ENCODE measurements around the gene SNX18.

SNX18 gene

DNA sequence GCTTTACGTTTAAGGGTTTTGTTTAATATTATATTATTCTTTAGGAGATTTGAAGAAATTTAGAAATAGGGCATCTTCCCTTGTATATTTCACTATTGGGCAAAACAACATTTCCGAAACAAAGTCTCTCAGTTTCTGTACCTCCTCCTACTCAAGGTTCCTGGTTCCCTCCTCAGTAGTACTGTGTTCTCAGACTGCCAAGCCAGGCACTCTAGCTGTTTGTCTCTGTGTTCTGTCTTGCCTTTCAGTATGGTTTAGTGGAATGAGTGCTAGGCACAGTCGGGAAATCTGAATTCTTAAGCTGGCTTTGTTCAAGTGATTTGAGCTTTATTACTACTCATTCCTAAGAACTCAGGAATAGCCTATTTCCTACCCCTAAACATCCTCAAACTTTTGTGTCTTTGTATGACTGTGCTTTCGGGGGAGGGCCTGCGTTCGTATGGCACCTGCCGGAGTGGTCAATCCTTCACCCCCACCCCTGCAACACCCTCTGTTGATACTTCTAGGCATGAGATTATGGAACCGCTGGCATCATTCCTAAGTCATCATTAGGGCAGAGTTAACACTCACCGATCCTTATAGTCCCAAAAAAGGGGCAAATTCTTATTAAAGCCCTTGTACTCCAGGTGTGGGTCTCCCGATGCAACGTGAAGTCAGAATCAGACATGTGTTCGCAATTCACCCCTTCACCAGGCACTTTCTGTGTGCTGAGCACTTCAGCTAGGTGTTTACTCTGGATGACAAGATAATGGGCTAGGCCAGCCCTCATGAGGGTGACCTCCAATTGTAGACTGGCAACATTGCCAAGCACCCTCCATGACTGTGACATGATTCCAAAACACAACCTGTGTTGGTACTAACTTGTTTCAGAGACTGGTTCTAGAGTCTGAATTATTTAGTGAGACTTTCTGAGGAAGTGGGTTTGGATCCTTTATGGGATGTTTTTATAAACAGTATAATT, 24.5 kb downstream of the SNX18 start:
- no peak for DNase-seq

DNA sequence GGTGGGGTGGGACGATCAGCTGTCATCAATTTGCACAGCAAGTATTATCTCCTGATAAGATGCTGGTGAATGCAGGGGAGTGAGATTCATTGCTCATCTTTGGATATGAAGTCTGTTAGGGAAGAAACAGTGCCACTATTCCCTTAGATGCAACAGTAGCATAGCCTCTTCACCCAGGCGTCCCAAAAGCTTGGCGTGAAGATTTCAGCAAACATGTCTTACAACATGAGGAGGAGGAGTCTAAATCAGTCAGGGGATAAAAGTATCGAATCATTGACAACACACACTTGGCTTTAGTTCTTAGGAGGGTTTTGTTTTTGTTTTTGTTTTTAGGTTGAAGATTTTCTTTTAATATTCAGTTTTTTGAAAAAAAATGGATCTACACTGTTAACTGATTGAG, 26.5 kb downstream of the SNX18 start:
- no peak for DNase-seq

DNA sequence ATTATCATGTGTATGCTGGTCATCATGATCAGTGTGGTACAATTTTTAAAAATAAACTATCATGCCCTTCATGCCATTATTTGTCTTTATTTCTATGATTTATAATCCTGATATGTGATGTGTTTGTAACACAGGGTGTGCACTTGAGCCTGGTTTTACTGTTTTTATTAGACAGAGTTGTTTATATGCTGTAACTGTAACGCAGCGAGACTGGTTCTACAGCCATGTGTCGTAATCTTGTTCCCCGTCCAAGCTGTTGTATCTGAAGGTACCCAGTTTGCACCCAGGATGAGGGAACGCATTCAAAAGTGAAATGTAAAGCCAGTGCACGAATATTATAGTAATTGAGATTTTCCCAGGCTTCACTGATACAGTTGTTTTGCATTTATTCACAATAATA, 28.2 kb downstream of the SNX18 start:
- DNase-seq: no peak

DNA sequence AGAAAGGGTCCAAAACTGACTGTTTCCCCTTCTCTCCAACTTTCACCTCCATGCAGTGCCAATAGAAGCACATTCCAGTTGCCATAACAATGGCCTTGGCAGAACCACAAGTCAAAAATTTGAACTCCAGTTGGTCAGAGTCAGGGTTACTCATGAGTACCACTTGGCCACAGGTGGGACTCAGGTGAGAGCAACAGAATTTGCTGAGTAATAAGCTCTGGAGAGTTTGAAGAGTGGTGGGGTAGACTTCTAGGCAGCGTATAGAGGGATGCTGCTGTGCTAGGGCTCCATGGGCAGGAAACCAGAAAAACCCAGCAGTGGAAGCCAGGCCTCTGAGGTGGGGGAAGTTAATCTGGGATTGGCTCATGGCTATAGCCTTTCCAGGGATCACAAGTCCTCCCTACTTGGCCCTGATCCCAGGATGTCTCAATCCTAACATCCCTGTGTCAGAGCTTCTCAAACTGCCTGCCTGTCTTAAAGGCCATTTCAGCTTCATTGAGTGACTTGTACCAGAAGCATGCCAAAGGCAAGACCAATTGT, 30.2 kb downstream of the SNX18 start:
- DNase-seq: no peak

DNA sequence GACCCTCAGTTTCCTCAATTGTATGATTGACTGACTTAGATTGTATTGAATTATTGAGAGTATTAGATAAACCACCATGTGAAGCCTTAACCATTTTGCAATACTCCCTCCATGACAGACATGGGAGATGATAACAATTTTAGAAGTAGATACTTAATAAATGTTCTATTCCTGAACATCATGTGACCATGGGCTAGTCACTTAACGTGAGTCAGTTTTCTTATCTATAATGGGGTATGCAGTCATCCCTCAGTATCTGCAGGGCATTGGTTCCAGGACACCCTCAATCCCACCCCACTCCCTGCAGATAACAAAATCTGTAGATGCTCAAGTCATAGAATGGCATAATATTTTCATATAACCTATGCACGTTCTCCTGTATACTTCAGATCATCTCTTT, 31.0 kb downstream of the SNX18 start:
- DNase-seq: no peak

- no peak for DNase-seq
These were observed 33.7 kb downstream of the SNX18 start for GRCh38 chr5:54551292-54551691.

GRCh38 chr5:54551926-54552325, 34.4 kb downstream of the SNX18 start:
- DNase-seq: no peak

GRCh38 chr5:54552446-54552845, 34.9 kb downstream of the SNX18 start:
- no peak for DNase-seq

DNA sequence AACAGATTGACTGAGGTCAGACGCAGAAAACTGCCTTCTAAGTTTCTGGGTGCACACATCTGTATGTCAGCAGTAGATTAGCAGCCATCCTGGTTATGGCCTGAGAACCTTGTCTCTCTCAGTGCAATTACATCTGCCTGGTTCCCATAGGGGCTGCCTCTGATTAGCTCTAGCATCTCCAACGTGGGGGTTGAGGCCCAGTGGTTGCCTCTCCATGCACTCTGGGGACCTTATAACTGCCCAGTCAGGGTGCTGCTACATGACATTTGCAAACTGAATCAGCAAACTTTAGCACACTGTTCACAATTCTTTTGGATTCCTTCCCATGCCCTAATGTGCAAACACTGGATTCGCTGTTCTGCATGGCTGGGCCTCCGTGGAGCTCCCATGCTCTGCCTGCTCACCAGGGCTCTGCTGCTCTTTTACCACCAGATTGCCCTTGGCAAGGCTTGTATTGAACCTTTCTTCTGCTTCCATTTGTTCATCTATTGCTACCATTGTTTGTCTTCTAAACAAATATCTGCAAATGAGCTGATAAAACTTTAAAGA, 36.2 kb downstream of the SNX18 start:
- no peak for DNase-seq

DNA sequence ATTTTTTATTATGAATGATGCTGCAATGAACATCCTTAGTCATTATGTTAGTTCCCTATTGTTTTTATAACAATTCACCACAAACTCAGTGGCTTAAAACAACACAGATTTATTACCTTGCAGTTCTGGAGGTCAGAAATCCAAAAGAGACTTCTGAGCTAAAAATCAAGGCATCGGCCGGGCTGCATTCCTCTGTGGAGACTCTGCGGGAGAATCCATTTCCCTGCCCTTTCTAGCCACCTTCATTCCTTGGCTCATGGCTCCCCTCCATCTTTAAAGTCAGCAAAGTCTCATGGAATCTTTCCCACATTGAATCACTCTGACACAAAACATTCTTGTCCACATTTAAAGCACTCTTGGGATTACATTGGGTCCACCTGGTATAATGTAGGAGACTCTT, 38.6 kb downstream of the SNX18 start:
- DNase-seq: no peak

- DNase-seq: no peak
These were observed 40.8 kb downstream of the SNX18 start for GRCh38 chr5:54558362-54558761.

GRCh38 chr5:54561651-54562050, 44.1 kb downstream of the SNX18 start:
- no peak for DNase-seq

- no peak for DNase-seq
These were observed 45.7 kb downstream of the SNX18 start for GRCh38 chr5:54563083-54563761.

DNA sequence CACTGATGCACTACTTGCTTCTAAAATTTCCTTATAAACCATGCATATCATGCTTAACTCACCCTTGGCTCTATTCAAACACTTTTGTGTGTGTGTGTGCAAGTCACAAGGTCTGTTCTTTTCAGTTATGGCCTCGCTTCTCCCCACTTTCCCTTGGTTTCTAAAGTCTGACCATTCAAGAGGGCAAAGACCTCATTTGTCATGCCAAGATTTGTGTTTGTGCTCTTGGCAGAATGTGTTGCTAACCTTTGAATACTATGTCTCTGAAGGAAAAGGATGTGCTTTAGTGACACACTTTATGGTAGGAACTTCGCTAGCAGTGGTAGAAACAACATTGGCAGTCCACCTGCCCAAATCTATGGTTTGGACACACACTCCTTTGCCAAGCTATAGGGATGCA, 50.4 kb downstream of the SNX18 start:
- DNase-seq: no peak

DNA sequence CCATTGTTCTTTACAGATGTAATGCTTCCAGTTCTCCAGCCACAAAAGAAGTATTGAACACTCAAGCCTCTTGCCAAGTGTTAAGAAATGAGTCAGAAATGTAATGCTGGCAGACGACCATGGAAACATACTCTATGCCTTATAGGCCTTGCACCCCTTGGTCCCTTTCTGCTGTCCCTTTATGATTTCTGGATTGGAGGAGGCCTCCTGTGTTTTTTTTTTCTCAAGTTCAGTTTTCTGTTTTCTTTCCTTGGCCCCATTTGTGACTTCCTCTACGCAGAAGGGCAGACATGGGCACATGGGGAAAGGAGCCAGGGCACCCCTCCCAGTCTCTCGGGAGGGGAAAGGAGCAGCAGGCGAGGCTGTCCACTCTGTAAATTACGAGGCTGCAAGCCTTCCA, 53.4 kb downstream of the SNX18 start:
- no peak for DNase-seq

DNA sequence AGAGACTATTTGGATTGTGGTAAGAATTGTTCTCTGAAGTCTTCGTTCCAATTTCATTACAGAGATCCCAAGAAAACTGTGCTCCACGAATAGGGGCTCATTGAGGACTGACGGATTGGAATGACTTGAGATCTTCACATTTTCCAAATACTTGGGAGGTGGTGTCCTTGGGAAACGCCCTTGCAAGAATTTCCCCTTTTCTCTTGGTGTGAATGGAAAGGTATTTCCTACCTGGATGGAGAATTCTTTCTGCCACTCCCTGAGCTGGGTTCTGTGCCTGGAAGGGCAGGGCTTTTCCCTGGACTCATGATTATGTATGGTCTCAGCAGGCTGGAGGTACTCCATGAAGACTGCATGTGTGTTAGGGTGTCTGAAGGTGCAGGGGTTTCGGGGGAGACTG, 53.9 kb downstream of the SNX18 start:
- DNase-seq: no peak

- no peak for DNase-seq
These were observed 56.4 kb downstream of the SNX18 start for GRCh38 chr5:54573812-54574489.

- DNase-seq: no peak
These were observed 60.0 kb downstream of the SNX18 start for GRCh38 chr5:54577528-54577927.

- DNase-seq: no peak
These were observed 60.5 kb downstream of the SNX18 start for GRCh38 chr5:54577937-54578653.

- no peak for DNase-seq
These were observed 62.2 kb downstream of the SNX18 start for GRCh38 chr5:54579591-54580295.

DNA sequence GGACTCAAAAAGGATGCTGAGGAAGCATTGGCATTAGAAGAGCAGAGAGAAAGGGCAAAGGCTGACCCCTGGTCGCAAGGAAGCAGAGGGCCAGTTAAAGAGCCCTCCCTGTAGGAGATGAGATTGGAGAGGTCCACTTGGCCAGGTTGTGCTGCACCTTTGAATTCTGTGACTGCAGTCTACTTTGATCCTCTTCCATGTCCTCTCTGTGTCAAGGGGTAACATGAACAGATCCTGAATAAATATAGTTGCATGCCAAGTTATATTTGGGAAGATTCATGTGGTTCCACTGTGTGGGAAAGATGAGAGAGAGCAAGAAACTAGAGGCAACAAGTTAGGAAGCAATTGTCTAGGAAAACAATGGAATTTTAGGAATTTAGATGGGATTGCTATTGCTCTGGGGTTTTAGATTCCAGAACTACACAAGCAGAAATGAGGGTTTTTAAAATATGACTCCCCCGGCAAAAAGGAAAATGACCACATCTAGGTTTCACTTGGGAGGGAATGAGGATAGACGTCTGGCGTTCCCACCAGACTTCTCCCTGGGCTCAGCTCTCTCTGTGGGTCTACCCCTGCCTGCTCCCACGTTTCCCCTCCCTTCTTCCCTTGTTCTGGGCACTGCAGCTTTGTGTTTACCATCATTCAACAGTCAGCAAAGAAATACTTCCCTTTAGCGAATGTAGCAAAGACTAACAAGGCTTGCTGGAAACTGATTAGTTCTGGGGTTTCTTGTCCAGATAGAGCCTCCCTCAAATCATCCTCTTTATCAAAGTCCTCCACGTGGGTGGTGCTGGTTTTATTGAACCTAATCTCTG, 63.6 kb downstream of the SNX18 start:
- DNase-seq: no peak
